Retinal pigment epithelial cell (primary cell): ENCODE results near the gene SLC38A8.

Experiments
- DNase-seq: peaks from one replicate; pipeline ENCODE4 v3.0.0-alpha.2; 2010; ENCODE audit warnings: low read depth
- H3K4me3 ChIP-seq: 2 replicates; pipeline ENCODE4 v1.5.1; 2011; ENCODE audit warnings: mild to moderate bottlenecking, low read length, control low read depth, moderate library complexity
- CTCF ChIP-seq: conservative IDR thresholded peaks from 2 replicates; pipeline ENCODE4 v1.5.1; 2011; ENCODE audit warnings: low read depth, low read length, control low read depth, inconsistent platforms

Gene SLC38A8

GRCh38 chr16:84056933-84057332, 14.3 kb upstream of the SLC38A8 start:
- no peak for TF ChIP-seq CTCF

GRCh38 chr16:84055801-84056634, 13.4 kb upstream of the SLC38A8 start:
- DNase-seq, result no peak
- TF ChIP-seq CTCF, result no peak

More at GRCh38 chr16:84056933-84057332, 14.3 kb upstream of the SLC38A8 start:
- H3K4me3 ChIP-seq, result no peak overlapping the region
- no peak for DNase-seq

GRCh38 chr16:84055366-84055765, 12.8 kb upstream of the SLC38A8 start:
- H3K4me3 ChIP-seq, result no peak overlapping the region
- TF ChIP-seq CTCF, result no peak
- DNase-seq, result no peak

More at GRCh38 chr16:84055801-84056634, 13.4 kb upstream of the SLC38A8 start:
- H3K4me3 ChIP-seq, result no peak overlapping the region

GRCh38 chr16:84054916-84055315, 12.3 kb upstream of the SLC38A8 start:
- no peak for TF ChIP-seq CTCF
- DNase-seq, result no peak
- no peak overlapping the region for H3K4me3 ChIP-seq

- TF ChIP-seq CTCF, result no peak
- DNase-seq, result no peak
Measured at GRCh38 chr16:84054271-84054670, 11.7 kb upstream of the SLC38A8 start.

GRCh38 chr16:84053237-84053636, 10.6 kb upstream of the SLC38A8 start:
- H3K4me3 ChIP-seq, result no peak overlapping the region
- no peak for DNase-seq
- TF ChIP-seq CTCF, result no peak

More at GRCh38 chr16:84054271-84054670, 11.7 kb upstream of the SLC38A8 start:
- H3K4me3 ChIP-seq, result no peak overlapping the region

- TF ChIP-seq CTCF, result no peak
Measured at GRCh38 chr16:84052071-84052622, 9.6 kb upstream of the SLC38A8 start.

More at GRCh38 chr16:84052071-84052622, 9.6 kb upstream of the SLC38A8 start:
- no peak for DNase-seq
- no peak overlapping the region for H3K4me3 ChIP-seq
